HG02759 (cell line): ENCODE data around the gene ARSI.

Experiments used
- ATAC-seq: cut with Tn5 transposase; IDR thresholded peaks from one replicate; pipeline ENCODE4 v1.9.1; 2021; ENCODE audit warnings: mild to moderate bottlenecking, moderate library complexity; ENCODE audit not compliant: unreplicated experiment

ARSI gene

GRCh38 chr5:150309101-150309885 lies 6.6 kb upstream of the ARSI start:
- no peak for ATAC-seq

- ATAC-seq, result no peak
These were observed 5.1 kb upstream of the ARSI start for GRCh38 chr5:150307617-150308426.

GRCh38 chr5:150306775-150307174 lies 4.1 kb upstream of the ARSI start:
- ATAC-seq, result no peak

- no peak for ATAC-seq
These were observed 2.9 kb upstream of the ARSI start for GRCh38 chr5:150305557-150305956.

- ATAC-seq, result no peak
These were observed 2.4 kb upstream of the ARSI start for GRCh38 chr5:150305095-150305494.

- no peak for ATAC-seq
These were observed 1.9 kb upstream of the ARSI start for GRCh38 chr5:150304481-150305081.

- ATAC-seq, result no peak
These were observed 1.1 kb upstream of the ARSI start for GRCh38 chr5:150303660-150304386.

GRCh38 chr5:150303070-150303615 lies 438 bp upstream of the ARSI start:
- no peak for ATAC-seq

- no peak for ATAC-seq
These were observed 804 bp downstream of the ARSI start for GRCh38 chr5:150301901-150302300.

- no peak for ATAC-seq
These were observed 1.6 kb downstream of the ARSI start for GRCh38 chr5:150301170-150301505.

- ATAC-seq, result no peak
These were observed 2.1 kb downstream of the ARSI start for GRCh38 chr5:150300496-150301169.

GRCh38 chr5:150299571-150300327 lies 3.0 kb downstream of the ARSI start:
- ATAC-seq, result no peak

GRCh38 chr5:150298701-150299451 lies 3.8 kb downstream of the ARSI start:
- ATAC-seq, result no peak

GRCh38 chr5:150297934-150298595 lies 4.6 kb downstream of the ARSI start:
- no peak for ATAC-seq

- ATAC-seq, result no peak
These were observed 5.3 kb downstream of the ARSI start for GRCh38 chr5:150297236-150297890.

GRCh38 chr5:150296496-150296895 lies 6.2 kb downstream of the ARSI start:
- no peak for ATAC-seq

GRCh38 chr5:150295741-150296486 lies 6.8 kb downstream of the ARSI start:
- ATAC-seq, result no peak
